Endothelial cell of umbilical vein (primary cell): Measurements from ENCODE around the gene CC2D2B. TPM values are rescaled to one million over a fixed set of nuclear protein-coding genes. Genes with fewer than 3 reads are reported as not detected.

Experiments used
- BruUV-seq: library from RNA; stranded (reverse); fragments of 400-500 nt; replicated peaks from 2 replicates; lab custom pipeline; 2021; lab: Mats Ljungman, UMichigan
- CTCF ChIA-PET: fragments of 300-600, 350-600 bp; sonication (Branson Sonifier 250); formaldehyde crosslinking; loops from one replicate; lab custom pipeline; 2021; ENCODE audit warnings: antibody characterized with exemption, inconsistent platforms; lab: Charles Lee
- POLR2A ChIA-PET: fragments of 300-600, 350-600 bp; sonication (Branson Sonifier 250); formaldehyde crosslinking; loops from one replicate; lab custom pipeline; 2021; ENCODE audit warnings: antibody characterized with exemption, inconsistent platforms; lab: Charles Lee
- DNase-seq: peaks from one replicate; pipeline ENCODE4 v3.0.0-alpha.2; 2011; ENCODE audit warnings: low read depth, low spot score
- FAIRE-seq: peaks from 2 replicates; lab custom pipeline; 2011; peaks lifted over from hg19 to GRCh38; lab: Jason Lieb, UNC
- H2AFZ ChIP-seq: 2 replicates; pipeline ENCODE4 v1.6.0; 2012; ENCODE audit warnings: low read depth, low read length, control low read depth, inconsistent platforms
- H3K27ac ChIP-seq: 2 replicates; pipeline ENCODE4 v1.5.1; 2011; ENCODE audit warnings: low read depth, mild to moderate bottlenecking, control low read depth, low read length, moderate library complexity; ENCODE audit not compliant: insufficient read depth
- H3K27me3 ChIP-seq, 2 experiments: 2 replicates each; pipeline versions ENCODE4 v1.6.0 to v1.6.1; 2011; ENCODE audit warnings: low read length in 2 of 2, mixed read lengths in 1 of 2; ENCODE audit not compliant: control insufficient read depth in 2 of 2, insufficient read depth in 2 of 2
- H3K36me3 ChIP-seq, 2 experiments: 2 replicates in 1 of 2; 3 replicates in 1 of 2; pipeline ENCODE4 v1.5.1; 2011; ENCODE audit warnings: low read length in 2 of 2, mild to moderate bottlenecking in 1 of 2, moderate library complexity in 1 of 2; ENCODE audit not compliant: control insufficient read depth in 2 of 2, insufficient read depth in 2 of 2; ENCODE audit errors: extremely low read depth in 1 of 2
- H3K4me1 ChIP-seq: 3 replicates; pipeline ENCODE4 v1.5.1; 2011; ENCODE audit warnings: mild to moderate bottlenecking, low read length; ENCODE audit not compliant: control insufficient read depth, insufficient read depth; ENCODE audit errors: extremely low read depth
- H3K4me2 ChIP-seq: 2 replicates; pipeline ENCODE4 v1.6.1; 2011; ENCODE audit warnings: low read length, control low read depth, mixed read lengths; ENCODE audit not compliant: insufficient read depth
- H3K4me3 ChIP-seq, 3 experiments: fragments of 200-600 bp in 1 of 3; sonication (generic), shearing (Covaris generic) in 1 of 3; replicated peaks in 1 of 3; 2 replicates each; pipeline ENCODE4 v1.5.1; 2011 to 2016; ENCODE audit warnings: control low read depth in 3 of 3, low read length in 3 of 3, mild to moderate bottlenecking in 2 of 3, inconsistent platforms in 1 of 3, low read depth in 1 of 3, moderate library complexity in 1 of 3; ENCODE audit not compliant: insufficient read depth in 1 of 3
- H3K79me2 ChIP-seq: 2 replicates; pipeline ENCODE4 v1.6.0; 2012; ENCODE audit warnings: low read length, inconsistent platforms; ENCODE audit not compliant: control insufficient read depth, insufficient read depth
- H3K9ac ChIP-seq: replicated peaks from 2 replicates; pipeline ENCODE3; 2011; ENCODE audit warnings: low read length, control low read depth; ENCODE audit not compliant: insufficient read depth; ENCODE audit errors: extremely low read depth
- H3K9me1 ChIP-seq: replicated peaks from 3 replicates; pipeline ENCODE4 v1.6.0; 2011; ENCODE audit warnings: mild to moderate bottlenecking, low read length; ENCODE audit not compliant: control insufficient read depth, insufficient read depth; ENCODE audit errors: extremely low read depth
- H3K9me3 ChIP-seq: replicated peaks from 2 replicates; pipeline ENCODE4 v1.5.1; 2012; ENCODE audit warnings: low read length, inconsistent platforms; ENCODE audit not compliant: control insufficient read depth, insufficient read depth
- H4K20me1 ChIP-seq: replicated peaks from 2 replicates; pipeline ENCODE3; 2011; ENCODE audit warnings: mild to moderate bottlenecking, low read length; ENCODE audit not compliant: control insufficient read depth, insufficient read depth; ENCODE audit errors: extremely low read depth
- CTCF ChIP-seq, 2 donors: IDR thresholded peaks; 1 replicate in 1 of 2; 2 replicates in 1 of 2; pipeline ENCODE4 v1.5.1; 2011; ENCODE audit warnings: low read length in 2 of 2, mild to moderate bottlenecking in 2 of 2, moderate library complexity in 2 of 2, control low read depth in 1 of 2, inconsistent platforms in 1 of 2, low read depth in 1 of 2; ENCODE audit not compliant: insufficient read depth in 1 of 2; ENCODE audit errors: extremely low read depth in 1 of 2
- EZH2 ChIP-seq: IDR thresholded peaks from 2 replicates; pipeline ENCODE4 v1.6.1; 2012; ENCODE audit warnings: borderline replicate concordance, low read depth, mild to moderate bottlenecking, moderate library complexity, low read length, inconsistent platforms; ENCODE audit not compliant: severe bottlenecking
- FOS ChIP-seq: IDR thresholded peaks from 2 replicates; pipeline ENCODE4 v1.6.1; 2011; ENCODE audit warnings: mild to moderate bottlenecking, low read length, moderate library complexity, borderline replicate concordance; ENCODE audit not compliant: insufficient read depth
- GATA2 ChIP-seq: IDR thresholded peaks from 2 replicates; pipeline ENCODE4 v1.7.0; 2011; ENCODE audit warnings: low read depth, mild to moderate bottlenecking, moderate library complexity, mixed read lengths, low read length; ENCODE audit not compliant: insufficient read length, insufficient read depth
- JUN ChIP-seq: IDR thresholded peaks from 2 replicates; pipeline ENCODE4 v1.6.1; 2011; ENCODE audit warnings: borderline replicate concordance, low read depth; ENCODE audit not compliant: insufficient read length, insufficient read depth
- MAX ChIP-seq: IDR thresholded peaks from 2 replicates; pipeline ENCODE4 v1.6.1; 2011; ENCODE audit not compliant: insufficient read depth, insufficient read length
- MYC ChIP-seq: IDR thresholded peaks from one replicate; pipeline ENCODE4 v1.6.1; 2011; ENCODE audit warnings: mild to moderate bottlenecking, low read depth, low read length
- POLR2A ChIP-seq: IDR thresholded peaks from 2 replicates; pipeline ENCODE4 v1.6.1; 2012; ENCODE audit warnings: low read depth, mild to moderate bottlenecking, control low read depth, low read length
- POLR2AphosphoS5 ChIP-seq: IDR thresholded peaks from 2 replicates; pipeline ENCODE4 v1.6.1; 2012; ENCODE audit warnings: low read depth, mild to moderate bottlenecking, control low read depth, low read length, moderate library complexity; ENCODE audit not compliant: insufficient read depth
- dilution Hi-C: fragments of 300-500 bp; cut with MboI; formaldehyde crosslinking; loops from one replicate; pipeline ENCODE4 v1.15.0; 2019; ENCODE audit warnings: low sequenced_read_pairs; ENCODE audit not compliant: extremely low pct_ligation_motif_present
- intact Hi-C: fragments of 100-400 bp; cut with micrococcal nuclease; formaldehyde crosslinking; loops from one replicate; pipeline ENCODE4 v1.10.0; 2022
- polyA plus RNA-seq, 4 experiments: library from polyadenylated mRNA; depleted of rRNA in 3 of 4; stranded (reverse) in 3 of 4; unstranded in 1 of 4; fragments of >200 nt; gene quantifications; 2 replicates each; pipeline versions ENCODE4 v1.2.1 to v1.2.3, GENCODE V29; 2011 to 2012; ENCODE audit warnings: missing spikeins in 1 of 4
- total RNA-seq: library from RNA; stranded (reverse); gene quantifications from 2 replicates; pipeline ENCODE4 v1.2.3, GENCODE V29; 2021

CC2D2B gene
- total and polyA plus RNA-seq, 2 donors (not counting 3 experiments of a cell fraction or from before 2014, with no cell fraction given): 0.21 to 1.2 TPM

- Histone ChIP-seq H3K27me3 (peaks cover 2 to 3% of the 10 kb centered on the region in 2 experiments), H3K9ac (no peak overlapping the region), H4K20me1 (no peaks in the 10 kb centered on the region), H3K79me2 (no peaks in the 10 kb centered on the region), H3K4me2 (no peak overlapping the region), H3K9me1 (no peaks in the 10 kb centered on the region), H3K4me3 (no peak overlapping the region), H3K27ac (no peak overlapping the region), H2AFZ (no peak overlapping the region), H3K9me3 (no peaks in the 10 kb centered on the region), H3K36me3 (no peaks in the 10 kb centered on the region), H3K4me1 (no peaks in the 10 kb centered on the region)
- no peak for FAIRE-seq
- ChIA-PET POLR2A (no interaction called here), CTCF (no interaction called here)
- no peak for DNase-seq
- intact Hi-C loops (no loop called here), dilution Hi-C loops (no loop called here)
- BruUV-seq: no TSS peak
- TF ChIP-seq MAX (no peak), FOS (no peak), GATA2 (no peak), POLR2AphosphoS5 (no peak), JUN (no peak), MYC (no peak), POLR2A (no peak), CTCF (IDR thresholded peaks at IDR 0.05; ENCODE audit: extremely low read depth in 1 of 2, insufficient read depth in 1 of 2, low read depth in 1 of 2, low read length in 2 of 2) (no peak), EZH2 (no peak)
Observed at GRCh38 chr10:95964756-95965155, 57.0 kb downstream of the CC2D2B start.
